ENCODE results near the gene CELSR2. TPM values are rescaled to one million over a fixed set of nuclear protein-coding genes. Genes with fewer than 3 reads are reported as not detected.

Gene CELSR2
- total RNA-seq, 4 donors from 2014 or later, result 0.65 to 1.5 (median 1.2) TPM

DNA sequence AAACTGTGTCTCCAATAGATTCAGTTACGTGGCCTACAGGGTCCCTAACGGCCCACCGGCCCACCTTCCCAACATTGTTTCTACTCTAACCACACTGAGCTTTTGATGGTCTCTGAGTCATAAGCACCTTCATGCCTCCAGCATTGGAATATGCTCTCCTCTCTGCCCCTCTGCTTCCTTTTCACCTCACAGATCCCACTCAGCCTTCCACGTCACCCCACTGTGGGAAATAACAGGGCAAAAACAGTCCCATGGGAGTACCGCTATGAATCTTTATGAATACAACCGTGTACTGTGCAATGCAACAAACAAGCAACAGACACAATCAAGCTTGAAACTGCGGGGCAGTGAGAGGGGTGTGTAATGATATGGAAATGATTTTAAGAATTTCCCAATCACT lies 40.9 kb upstream of the CELSR2 start:
- TF ChIP-seq, protein P1, sequence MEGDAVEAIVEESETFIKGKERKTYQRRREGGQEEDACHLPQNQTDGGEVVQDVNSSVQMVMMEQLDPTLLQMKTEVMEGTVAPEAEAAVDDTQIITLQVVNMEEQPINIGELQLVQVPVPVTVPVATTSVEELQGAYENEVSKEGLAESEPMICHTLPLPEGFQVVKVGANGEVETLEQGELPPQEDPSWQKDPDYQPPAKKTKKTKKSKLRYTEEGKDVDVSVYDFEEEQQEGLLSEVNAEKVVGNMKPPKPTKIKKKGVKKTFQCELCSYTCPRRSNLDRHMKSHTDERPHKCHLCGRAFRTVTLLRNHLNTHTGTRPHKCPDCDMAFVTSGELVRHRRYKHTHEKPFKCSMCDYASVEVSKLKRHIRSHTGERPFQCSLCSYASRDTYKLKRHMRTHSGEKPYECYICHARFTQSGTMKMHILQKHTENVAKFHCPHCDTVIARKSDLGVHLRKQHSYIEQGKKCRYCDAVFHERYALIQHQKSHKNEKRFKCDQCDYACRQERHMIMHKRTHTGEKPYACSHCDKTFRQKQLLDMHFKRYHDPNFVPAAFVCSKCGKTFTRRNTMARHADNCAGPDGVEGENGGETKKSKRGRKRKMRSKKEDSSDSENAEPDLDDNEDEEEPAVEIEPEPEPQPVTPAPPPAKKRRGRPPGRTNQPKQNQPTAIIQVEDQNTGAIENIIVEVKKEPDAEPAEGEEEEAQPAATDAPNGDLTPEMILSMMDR (IDR thresholded peaks at IDR 0.05; ENCODE audit: low read depth), result no peak

DNA sequence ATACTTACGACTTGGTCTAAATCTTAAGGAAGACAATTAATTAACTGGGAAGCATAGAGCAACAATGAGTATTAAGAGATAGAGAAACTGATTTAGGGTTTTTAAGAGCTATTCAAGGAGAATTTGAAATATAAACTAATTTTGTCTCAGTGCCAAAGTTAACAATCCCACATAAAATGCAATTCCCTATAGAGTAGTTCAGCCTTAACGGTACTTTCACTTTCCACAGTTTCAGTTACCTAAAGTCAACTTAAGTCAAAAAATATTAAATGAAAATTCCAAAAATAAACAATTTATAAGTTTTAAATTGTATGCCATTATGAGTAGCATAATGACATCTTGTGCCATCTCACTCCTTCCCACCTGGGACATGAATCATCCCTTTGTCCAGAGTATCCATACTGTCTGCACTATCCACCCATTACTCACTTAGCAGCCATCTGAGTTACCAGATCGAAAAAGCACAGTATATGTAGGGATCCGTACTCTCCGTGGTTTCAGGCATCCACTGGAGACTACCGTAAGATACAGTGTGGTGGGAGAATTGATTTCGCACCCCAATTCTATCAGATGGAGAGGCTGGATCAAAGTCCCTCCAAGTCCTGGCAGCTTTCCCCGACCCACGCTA lies 40.4 kb upstream of the CELSR2 start:
- TF ChIP-seq, protein P1 (IDR thresholded peaks at IDR 0.05; ENCODE audit: low read depth), result no peak

DNA sequence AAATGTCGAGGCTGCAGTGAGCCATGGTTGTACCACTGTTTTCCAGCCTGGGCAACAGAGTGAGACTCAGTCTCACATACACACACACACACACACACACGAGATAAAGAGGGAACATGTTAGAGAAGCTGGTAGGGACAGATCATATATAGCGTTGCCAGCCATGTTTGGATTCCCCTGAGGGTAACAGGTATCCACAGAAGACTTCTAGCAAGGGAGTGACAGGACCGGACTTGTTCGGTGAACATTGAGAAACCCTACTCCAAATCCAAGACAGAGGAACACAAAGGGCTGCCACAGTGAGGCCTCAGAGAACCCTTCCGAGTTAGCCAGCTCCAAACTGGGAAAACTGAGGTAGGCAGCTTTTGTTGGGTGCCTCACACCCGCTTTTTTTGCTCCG lies 39.3 kb upstream of the CELSR2 start:
- TF ChIP-seq, protein P1 (IDR thresholded peaks at IDR 0.05; ENCODE audit: low read depth), result no peak

DNA sequence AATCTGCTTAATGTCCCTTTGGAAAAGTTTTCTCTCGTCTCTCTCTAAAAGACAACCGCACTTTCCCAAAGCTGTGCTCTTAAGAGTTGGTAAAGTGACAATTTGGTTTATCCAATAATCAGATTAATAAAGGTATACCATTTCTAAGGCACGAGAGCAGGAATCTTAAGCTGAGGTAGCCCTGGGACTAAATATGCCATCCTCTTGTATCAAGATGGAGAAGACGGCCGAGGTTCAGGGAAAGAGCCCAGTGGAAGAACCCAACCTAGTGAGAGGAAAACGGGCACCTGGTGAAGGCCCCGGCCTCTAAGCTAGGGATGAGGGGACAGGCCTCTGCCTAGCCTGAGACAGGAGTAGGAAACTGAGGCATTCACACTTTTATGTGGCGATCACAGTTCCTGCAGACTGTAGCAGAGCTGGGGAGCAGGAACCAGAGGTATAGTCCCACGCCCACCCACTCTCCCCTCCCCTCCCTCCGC lies 36.0 kb upstream of the CELSR2 start:
- TF ChIP-seq, protein P1 (IDR thresholded peaks at IDR 0.05; ENCODE audit: low read depth), result no peak

DNA sequence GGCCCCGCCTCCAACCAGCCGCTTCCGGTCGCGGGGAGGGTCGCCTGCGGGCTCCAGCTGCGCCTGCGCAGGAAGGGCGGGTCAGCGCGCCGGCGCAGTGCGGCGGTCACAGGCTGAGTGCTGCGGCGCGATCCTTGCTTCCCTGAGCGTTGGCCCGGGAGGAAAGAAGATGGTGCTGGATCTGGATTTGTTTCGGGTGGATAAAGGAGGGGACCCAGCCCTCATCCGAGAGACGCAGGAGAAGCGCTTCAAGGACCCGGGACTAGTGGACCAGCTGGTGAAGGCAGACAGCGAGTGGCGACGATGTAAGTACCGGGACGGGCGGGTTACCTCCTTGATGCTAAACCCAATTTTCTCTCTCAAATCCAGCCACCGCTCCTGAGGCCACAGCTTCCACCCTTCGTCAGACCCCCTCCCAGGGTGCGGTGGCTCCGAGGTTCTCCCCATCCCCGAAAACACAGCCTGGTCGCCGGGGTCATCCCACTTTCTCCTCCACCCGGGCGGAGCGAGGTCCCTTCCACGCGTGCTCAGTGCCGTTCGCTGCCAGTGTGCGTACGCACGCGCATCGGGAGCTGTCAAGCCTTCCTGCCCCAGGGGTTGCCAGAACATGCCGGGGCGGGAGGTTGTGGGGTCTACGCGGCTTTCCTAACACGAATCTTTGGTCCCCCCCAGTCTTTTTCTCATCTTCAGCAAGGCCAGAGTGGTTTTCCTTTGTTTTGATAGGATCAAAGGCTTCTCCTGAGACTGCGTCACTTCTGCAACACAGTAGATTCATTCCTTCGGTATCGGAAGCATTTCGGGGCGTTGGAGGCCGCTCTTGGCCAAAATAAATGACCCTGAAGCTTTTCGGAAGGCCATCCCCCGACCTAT lies 35.3 kb upstream of the CELSR2 start, which contains the start of gene SARS1:
Gene SARS1 (plus strand): TSS at position 95 of the 870 bp plus-strand sequence. CDS start 75 bp downstream, at position 170.
- TF ChIP-seq, protein P1 (IDR thresholded peaks at IDR 0.05; ENCODE audit: low read depth), result no peak

DNA sequence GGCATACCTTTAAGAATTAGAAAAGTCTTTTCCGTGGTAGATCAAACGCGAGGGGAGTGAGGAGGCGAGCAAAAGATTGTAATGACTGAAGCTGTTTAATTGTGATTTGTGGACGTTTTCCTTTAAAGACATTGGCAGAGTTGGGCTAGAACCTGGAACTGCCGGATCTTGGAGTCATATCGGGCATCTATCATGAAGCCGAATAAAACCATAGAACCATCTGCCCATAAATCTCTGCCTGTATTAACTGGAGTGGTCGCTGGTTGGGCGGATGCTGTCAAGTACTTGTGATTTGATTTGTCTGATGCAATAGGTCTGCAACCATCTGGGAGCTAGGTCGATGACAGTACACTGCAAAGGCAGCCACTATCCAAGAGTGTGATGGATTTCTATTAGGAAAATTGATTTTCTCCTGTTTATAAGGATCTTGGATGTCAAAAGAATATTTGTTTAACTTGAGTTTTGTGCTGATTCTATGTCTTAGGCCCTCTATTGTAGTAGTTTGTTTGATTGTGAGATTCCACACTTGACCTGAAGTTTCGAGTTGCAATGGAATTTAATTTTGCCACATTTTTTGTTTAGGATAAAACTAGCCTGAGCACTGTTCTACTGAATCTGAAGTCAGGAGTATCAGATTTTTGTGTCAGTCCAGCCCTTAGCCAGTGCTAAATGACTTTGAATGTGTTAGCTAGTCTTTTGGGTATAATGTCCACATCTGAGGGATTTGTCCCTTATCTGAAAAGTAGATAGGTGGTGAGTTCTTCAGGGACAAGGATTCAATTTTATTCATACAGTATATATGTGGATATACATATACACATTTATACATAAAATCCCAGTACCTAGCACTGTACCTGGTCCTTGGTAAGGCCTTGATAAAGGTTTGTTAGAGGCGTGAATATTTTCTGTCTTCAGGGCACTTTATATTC lies 34.4 kb upstream of the CELSR2 start:
- TF ChIP-seq, protein P1 (IDR thresholded peaks at IDR 0.05; ENCODE audit: low read depth), result no peak
